ENCODE results near the gene FBN2.

- TF ChIP-seq POLR2A (IDR thresholded peaks at IDR 0.05) (no peak), CTCF (IDR thresholded peaks at IDR 0.05) (no peak)
Observed at GRCh38 chr5:128549496-128549895, 11.5 kb upstream of the FBN2 start.

All from heart left ventricle (tissue), 13 donors.